HK-2 (cell line): ENCODE results near the gene DDR2.

ENCODE experiments used
- DNase-seq: peaks from one replicate; pipeline ENCODE4 v3.0.0-alpha.2; 2018; ENCODE audit not compliant: unreplicated experiment

Gene DDR2

DNA sequence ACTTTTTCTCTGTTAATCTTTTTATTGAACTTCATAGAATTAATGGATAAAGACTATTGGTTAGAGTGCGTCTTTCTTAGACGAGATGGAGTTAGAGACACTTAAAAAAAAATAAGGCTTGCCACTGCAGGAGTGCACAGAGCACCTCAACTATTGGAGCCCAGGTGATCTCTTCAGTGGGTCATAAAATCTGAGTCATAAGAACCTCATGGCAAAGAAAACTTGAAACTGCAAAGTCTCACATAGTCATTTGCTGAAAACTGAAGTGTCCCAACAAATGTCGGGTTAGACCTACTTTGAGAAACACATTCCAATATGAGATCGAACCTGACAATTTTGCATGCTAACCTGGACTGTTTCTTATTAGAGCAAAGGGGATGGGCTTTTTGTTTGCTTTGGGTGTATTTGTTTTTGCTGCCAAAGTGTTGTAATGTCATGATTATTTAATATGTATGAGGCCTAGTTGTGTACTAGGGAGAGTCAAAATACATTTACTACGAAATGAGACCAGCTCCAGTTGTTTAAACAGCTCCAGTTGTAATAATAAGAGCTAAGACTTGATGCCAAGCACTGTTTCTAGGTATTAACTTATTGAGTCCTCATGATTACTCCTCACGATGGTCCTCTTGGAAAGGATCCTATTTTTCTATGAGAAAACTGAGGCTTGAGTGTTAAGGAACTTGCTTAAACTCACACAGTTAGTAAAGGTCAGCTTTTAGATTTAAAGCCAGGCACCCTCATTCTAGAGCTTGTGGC, 65.1 kb downstream of the DDR2 start:
- DNase-seq, result no peak

GRCh38 chr1:162699366-162699765, 67.1 kb downstream of the DDR2 start:
- no peak for DNase-seq

DNA sequence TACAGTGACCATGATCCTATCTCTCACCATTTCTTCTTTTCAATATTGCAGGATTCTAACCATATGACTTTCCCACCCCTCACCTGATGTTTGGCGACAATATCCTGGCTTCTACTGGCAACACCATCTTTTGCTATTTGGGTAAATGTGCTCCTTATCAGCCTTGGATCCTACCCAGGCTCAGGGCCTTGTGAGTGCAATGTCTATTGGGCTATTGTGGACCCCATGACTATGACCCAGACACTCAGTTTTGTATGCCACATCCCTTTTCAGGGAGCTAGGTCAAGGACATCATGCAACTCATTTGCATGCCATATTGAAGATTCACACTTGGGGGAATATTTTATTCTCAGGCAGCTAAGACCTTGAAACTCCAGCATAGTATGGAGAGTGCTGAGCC, 67.9 kb downstream of the DDR2 start:
- DNase-seq, result no peak

DNA sequence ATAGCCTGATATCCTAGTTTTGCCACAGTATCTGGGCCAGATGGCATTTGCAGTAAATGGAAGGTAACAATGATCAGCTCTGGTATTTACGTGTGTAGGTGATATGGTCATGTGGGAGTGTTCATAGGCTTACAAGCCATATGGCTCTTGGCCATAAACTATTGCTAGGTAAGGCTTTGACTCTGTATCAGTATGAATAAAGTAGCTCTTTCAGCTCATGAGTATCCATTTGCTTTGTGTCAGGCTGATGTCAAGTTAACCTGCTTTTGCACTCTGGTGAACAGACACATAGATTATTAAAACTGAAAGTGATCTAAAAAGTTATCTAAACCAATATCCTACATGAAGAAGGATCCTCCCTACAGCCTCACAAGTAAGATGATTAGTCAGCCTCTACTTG, 69.0 kb downstream of the DDR2 start:
- DNase-seq, result no peak

- DNase-seq, result no peak
Observed at GRCh38 chr1:162702628-162703027, 70.4 kb downstream of the DDR2 start.

GRCh38 chr1:162703708-162704107, 71.4 kb downstream of the DDR2 start:
- DNase-seq, result no peak

DNA sequence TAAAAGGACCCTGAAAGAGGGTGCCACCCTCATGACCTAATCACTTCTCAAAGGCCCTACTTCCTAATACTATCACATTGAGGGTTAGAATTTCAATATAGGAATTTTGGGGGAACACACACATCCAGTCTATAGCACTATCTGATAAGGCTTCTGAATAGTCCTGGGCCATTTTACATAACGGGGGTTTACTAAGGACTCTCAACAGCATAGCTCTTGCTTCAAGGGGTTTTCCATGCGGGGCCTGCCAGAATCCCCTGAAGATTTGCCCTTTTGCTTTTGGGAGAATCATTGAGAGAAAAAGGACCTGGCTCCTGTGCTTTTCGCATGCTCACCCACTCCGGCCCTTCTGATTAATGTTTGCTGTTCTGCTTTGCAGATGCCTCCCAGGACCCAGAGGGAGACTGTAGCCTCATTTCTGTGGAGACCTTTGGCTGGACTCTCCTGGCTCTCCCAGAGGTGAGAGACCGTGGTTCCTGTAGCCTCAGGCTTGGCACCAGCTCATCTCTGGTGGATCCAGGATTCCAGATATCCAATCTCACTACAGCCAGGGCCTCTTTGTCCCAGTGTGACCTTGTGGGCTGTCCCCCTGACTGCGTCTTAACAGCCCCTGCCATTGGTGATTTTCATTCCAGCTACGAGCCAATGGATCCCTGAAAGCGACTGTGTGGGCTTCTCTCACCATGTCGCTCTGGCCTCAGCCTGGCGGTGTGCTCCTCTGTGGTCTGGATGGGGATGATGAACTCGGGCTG, 72.6 kb downstream of the DDR2 start:
- DNase-seq, result no peak

DNA sequence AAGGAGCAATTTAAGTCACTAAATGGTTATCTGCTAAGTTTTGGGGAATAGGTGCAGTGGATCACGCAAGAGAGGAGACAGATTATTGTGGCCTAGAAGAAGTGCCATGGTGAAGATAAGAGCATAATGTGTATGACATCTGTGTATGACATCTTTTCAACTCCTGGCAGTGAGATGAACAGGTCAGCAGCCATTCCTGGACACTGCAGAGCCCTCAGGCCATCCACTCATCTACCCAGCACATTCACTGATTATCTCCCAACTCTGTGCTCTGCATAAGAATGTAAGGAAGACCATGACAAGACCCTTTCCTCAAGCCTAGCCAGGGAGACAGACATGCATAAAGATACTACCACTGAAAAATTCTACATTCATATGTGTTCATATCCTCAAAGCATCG, 73.7 kb downstream of the DDR2 start:
- DNase-seq, result no peak

GRCh38 chr1:162706606-162707005, 74.3 kb downstream of the DDR2 start:
- DNase-seq, result no peak

- no peak for DNase-seq
Observed at GRCh38 chr1:162708286-162708685, 76.0 kb downstream of the DDR2 start.

DNA sequence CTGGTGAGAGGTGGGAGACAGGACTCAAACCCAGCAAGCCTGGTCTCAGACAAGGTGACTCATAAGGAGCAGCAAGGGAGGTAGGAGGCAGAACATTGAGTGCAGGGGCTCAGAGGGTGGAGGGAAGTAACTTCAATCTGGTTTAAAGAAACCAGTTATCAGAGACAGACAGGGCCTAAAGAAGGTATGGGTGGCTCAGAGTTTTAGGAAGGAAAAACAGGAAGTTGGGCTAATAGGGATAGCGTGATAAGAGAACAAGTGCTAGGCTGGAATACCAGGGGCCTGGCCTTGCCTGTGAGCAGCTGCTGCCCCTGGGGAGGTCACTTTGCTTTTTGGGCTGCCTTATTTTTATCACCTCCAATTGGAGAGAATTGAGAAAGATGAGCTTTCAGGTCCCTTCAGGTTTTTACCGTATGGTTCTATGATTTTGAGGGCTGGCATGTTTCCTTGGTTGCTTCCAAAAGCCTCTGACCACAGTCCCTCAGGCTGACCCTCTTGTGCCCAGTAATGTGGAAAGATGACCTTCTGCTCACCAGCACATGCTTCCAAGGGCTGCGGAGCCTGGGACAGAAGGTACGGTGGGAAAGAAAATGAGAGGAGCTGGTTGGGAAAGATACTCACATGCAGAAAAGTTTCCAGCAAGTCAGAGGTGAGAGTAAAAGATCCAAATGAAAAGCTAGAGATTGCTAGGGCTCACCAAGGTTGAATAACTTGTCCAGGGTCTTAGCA, 77.0 kb downstream of the DDR2 start:
- DNase-seq, result no peak

DNA sequence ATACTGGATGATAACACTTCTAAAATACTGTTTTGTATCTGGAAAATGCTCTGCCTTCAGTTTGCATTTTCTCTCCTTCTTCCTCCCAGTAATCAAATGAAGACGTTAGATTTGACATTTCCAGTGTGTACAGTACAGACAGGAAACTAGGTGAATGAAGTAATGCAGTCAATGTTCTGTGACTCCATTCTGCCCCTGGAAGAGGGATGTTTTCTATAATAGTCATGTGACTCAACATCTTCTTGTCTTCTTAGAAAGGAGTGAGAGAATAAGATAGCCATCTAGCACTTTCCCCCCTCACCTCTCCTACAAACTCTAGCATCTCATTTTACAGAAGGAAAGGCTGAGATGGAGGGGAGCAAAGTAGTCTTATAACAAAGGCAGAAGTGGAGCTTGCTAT, 77.6 kb downstream of the DDR2 start:
- DNase-seq, result no peak

GRCh38 chr1:162710345-162710744, 78.1 kb downstream of the DDR2 start:
- no peak for DNase-seq

- no peak for DNase-seq
Observed at GRCh38 chr1:162710780-162711465, 78.7 kb downstream of the DDR2 start.

DNA sequence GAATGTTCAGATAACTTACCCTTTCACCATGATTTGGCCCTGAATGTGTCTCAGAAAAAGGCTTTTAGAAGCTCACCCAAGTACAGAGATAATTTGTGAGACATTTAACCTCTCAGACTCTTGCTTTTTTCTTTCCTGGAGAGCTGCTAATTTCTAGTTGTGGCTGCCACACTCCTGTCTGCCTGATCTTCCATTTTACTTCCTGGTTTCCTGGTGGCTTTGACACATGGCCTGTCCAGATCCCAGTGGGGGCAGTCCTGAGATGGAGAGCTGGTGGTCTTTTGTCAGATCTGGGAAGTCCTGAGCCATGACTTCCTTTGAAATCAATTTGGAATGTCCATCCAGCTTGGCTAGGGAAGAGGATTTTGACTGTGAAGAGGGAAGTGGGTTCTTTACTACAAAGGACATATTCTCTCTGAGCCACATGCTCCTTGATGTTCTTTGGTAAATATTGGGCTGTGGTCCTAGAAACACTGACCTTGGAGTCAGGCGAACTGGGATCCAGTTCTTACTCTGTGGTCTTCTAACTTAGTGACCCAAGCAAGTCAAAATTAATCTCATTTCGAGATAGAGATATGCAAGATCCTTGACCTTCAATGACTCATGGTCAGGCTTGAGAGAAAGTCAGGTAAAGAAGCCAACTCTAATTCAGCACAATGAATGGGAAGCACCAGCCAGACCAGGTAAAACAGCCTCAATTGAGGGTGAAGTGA, 80.2 kb downstream of the DDR2 start:
- DNase-seq, result no peak

DNA sequence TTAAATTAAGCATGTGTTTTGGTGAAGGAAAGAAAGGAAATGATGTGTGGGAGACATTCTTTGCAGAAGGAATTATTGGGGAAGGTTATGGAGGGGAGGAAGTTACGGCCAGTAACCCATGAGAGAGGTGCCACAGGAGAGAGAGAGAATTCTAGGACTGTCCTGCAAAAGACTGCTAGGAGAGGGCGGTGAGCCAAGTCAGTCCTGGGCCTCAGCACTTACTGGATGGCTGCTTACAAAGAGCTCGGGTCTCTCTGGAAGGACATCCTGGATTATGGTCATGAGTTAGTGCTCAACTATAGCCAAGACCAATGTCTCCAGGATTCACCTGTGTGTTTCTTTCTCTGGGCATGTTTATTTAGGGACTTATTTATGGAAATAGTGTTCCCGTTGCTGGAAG, 83.9 kb downstream of the DDR2 start:
- no peak for DNase-seq

- no peak for DNase-seq
Observed at GRCh38 chr1:162716552-162716951, 84.3 kb downstream of the DDR2 start.

DNA sequence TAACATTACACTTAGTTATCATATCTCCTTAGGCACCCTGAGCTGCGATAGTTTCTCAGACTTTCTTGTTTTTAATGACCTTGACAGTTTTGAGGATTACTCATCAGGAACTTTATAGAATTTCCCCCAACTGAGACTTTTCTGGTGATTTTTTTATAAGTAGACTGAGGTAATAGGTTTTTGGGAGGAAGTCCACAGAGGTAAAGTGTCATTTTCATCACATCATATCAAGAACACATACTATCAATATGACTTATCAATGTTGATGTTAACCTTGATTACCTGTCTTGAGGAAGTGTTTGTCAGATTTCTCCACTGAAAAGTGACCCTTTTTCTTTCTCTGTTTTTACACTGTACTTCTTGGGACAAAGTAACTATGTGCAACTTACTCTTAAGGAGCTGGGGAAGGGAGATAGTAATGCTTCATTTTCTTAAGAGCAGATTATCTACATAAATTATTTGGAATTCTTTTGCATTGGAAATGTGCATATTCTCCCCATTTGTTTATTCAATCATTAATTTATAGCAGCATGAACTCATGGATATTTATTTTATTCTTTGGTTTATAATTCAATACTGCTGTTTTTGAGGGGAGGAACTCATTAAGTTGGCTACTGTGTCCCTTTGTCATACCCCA, 85.4 kb downstream of the DDR2 start:
- DNase-seq, result no peak

GRCh38 chr1:162719678-162720077, 87.4 kb downstream of the DDR2 start:
- DNase-seq, result no peak

DNA sequence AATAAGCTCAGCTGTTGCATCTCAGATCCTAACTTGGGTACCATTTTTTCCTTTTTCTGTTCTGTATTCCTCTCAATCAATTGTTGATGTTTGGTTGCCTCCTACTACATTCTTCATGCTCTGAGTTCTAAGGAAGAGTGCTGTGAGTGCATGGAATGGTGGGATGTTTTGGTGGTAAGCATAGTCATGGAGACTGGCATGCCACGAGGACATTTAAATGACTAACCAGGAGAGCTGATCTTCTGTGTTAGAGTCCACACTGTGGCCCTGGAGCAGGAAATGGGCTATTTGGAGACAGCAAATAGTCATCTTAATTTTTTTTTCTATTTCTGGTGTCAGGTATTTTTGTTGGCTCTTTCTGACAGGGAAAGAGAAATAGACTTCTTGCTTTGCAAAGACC, 88.7 kb downstream of the DDR2 start:
- DNase-seq, result no peak

GRCh38 chr1:162721471-162721870, 89.2 kb downstream of the DDR2 start:
- no peak for DNase-seq
